ENCODE measurements around the gene TMEM89.
A peak's percentile ranks its signal among the peaks of the same experiment; 100 is the strongest.

TMEM89 gene

DNA sequence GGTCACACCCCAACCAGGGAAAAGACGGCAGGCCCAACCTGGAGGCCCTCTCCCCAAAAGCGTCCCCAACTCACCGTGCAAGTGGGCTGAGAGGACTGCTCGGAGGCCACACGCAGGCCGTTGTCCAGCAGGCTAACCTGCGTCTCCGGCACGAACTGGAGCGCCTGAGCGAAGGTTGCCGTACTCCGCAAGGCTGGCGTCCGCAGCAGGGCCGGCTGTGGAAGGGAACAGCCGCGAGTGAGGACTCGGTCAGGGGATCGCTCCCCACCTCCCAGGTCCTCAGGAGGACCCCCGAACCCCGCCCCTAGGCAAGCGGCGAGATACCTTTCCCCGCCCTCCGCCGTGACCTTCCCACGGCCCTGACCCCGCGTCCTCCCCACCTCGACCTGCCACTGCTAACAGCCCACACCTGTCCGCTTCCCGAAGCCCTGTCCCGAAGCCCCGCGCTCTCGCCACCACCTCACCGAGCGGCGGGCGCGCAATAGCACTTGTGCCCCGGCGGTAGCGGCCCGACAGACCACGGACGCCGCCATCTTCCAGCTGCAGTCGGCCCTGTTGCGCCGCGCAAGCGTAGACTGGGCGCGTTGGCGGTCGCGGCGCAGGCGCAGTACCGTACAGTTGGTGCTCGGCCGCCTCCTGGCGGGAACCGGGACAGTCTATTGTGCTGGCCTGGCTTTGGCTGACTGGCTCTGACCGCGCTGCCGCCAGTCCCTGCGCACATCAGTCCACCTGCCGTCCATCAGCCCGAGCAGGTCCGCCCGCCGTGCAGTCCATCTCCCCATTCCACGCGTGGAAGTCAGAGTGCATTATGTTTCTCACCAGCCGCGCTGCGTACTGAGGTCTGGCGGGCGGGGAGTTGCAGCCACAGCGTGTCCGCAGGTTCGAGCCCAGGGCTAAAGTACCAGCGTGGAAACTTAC is 12.2 kb downstream of the TMEM89 start, which contains the start of gene UQCRC1:
Gene UQCRC1, minus strand, starts transcription at position 559 of the 918 bp plus-strand sequence. Its CDS starts 26 bp downstream, at position 533.
- DNase-seq: peak; percentile 92

DNA sequence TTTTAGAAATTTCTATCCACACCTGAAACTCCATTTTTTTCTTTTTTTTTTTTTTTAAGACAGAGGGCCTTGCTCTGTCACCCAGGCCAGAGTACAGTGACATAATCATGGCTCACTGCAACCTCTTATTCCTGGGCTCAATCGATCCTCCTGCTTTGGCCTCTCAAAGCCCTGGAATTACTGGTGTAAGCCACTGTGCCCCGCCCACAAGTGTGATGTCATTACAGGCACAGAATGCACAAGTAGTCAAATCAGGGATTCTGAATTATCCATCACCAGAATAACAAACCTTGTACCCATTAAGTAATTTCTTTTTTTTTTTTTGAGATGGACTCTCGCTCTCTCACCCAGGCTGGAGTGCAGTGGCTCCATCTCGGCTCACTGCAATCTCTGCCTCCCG is 14.1 kb downstream of the TMEM89 start:
- no peak for DNase-seq

DNA sequence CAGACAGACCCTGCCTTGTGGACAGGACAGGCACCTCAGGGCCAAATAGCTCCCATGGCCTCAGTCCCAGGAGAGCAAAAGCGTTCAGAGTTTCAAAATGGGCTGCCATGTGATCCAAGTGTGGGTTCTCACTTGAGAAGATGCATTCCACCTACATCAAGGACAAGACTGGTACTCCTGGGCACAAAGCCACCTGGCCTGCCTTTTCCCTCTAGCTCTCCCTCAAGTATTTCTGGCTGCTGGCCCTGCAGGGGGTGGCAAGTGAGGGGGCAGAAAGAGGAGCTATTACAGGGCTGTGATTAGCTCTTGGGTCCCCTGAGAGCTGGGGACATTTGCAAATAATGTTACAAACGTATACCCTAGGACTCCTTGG is 20.0 kb downstream of the TMEM89 start:
- DNase-seq: no peak

DNA sequence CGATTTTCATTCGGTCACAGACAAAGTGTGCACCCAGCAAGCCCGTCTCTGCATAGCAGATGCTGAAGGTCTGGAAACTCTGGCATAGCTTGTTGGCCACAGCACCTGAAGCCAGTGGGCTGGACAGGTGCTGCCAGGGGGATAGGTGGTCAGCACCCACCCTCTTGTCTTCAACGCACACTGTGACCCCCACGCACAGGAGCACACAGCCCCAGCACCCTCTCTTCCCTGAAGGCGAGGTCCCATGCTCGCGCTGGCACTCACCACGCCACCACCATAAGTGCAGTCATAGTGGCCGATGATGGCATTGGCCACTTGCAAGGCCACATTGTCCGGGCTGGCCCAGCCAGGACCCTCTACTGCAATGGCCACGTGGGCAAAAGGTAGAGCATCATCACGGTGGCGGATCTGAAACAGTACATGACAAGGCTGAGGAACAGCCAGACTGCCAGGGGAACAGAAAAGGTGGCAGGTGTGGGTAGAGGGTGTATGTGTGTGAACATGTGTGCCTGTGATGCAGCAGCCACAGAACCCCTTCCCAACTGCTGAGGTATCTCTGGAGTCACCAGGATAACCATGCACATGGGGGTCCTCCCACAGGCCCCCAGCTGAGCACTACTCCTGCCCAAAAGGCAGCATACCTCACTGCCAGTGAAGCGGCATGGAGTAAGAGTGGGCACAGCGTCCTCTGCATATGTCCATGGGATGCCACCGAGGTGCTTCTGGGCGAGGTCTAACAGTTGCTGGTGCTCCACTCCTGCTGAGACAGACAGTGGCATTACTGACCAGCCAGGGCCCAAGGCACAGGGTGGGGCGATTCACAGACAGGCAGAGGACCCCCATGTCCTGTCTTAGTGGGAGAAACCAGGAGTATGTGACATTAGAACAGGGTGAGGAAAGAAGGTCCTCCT is 20.6 kb downstream of the TMEM89 start:
- no peak for DNase-seq

DNA sequence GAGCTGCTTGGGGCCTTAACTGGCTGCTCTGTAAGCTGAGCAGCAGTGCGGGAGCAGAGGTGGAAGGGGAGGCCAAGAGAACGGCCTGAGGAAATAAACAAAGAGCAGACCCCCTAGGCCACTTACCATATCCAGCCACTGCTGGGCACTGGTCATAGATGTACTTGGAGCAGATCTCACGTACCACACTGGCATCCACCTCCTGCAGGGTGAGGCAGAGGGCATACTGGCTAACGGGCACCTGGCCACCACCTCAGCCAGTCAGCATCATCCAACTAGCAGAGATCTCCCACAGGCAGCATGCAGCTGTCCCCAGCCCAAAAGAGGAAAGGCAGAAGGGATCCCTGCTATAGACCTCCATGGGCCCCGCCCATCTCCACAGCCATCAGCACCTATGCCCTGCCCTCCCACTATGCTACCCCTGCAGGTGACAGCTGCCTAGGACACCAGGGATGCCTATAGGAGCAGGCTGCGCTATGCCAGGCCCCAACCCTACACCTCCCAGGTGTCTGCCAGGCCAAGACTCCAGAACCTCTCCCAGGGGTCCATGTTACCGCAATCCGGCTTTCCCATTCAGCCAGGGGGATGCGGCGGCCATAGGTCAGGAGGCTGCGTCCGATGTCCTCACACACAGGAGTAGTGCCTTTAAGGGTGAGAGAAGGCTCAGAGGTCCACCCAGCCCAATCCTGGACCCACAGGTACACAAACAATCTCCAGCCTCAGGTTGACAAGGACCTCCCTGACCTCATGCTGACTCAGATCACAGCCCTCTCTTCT is 21.9 kb downstream of the TMEM89 start:
- DNase-seq: no peak

DNA sequence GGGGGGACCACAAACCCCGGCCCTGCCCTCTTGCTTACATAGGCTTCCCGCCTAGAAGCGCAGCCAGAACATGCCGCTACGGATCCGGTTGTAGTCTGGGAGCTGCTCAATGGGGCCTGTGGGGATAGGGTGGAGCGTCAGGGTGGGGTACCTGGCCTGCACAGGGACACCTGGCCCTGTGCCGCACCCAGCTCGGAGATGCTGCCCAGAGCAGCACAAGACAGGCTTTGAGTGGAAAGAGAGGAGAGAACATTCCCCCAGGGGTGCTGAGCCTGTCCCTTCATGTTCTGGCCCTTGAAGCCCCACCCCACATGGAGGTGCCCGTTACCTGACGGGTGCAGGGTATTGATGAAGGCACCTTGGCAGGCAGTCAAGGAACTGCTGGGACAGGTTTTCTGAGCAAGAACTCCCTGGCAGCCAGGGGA is 22.5 kb downstream of the TMEM89 start:
- no peak for DNase-seq

DNA sequence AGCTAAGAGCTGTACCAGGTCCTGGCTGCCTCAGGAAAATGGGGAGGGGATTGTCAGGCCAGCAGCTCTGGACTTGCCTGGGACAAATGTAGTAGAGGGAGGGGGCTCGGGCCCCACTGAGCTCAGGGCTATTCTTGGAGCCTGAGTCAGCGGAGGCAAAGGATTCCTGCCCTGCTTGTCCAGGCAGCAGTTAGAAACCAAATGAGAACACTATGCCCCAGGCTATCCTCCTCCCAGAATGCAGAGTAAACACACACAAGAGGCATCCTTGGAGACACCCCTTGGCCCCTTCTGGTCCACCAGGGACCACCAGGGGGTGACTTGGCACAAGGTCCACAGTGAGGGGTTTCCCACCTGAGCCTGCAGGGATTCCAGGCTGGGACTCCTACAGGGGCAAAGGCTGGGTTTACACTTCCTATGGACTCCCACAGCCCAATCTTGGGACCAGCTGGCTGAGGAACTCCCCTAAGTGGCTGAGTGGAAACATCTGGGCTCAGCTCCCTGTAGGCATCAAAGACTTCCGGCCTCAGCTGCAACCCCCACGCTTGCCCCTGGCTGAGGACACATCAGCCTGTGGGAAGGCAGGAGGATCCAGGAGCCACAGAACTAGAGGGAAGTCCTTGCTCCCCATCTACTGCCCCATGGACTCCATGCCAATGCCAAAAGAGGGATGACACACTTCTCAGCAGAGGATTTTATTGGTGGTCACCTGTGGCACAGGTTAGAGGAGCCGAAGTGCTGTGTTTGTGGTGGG is 23.1 kb downstream of the TMEM89 start:
- no peak for DNase-seq

DNA sequence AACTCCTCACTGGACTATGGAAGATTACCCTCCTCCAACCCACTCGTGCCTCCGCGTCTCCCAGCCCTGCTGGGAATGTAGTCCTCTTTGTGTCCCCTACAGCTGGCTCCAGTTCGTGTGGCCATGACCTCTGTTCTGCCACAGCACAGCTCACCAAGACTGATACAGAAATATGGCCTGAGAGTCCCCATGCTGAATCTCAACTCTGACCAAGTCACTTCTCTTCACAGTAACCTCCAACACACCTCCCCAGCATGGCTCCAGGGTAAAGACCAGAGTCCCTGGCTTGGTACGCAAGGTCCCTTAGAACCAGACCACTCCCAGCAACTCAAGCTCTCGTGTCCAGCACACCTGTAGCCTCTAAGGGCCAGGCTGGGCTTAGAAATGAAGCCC is 24.2 kb downstream of the TMEM89 start:
- no peak for DNase-seq

DNA sequence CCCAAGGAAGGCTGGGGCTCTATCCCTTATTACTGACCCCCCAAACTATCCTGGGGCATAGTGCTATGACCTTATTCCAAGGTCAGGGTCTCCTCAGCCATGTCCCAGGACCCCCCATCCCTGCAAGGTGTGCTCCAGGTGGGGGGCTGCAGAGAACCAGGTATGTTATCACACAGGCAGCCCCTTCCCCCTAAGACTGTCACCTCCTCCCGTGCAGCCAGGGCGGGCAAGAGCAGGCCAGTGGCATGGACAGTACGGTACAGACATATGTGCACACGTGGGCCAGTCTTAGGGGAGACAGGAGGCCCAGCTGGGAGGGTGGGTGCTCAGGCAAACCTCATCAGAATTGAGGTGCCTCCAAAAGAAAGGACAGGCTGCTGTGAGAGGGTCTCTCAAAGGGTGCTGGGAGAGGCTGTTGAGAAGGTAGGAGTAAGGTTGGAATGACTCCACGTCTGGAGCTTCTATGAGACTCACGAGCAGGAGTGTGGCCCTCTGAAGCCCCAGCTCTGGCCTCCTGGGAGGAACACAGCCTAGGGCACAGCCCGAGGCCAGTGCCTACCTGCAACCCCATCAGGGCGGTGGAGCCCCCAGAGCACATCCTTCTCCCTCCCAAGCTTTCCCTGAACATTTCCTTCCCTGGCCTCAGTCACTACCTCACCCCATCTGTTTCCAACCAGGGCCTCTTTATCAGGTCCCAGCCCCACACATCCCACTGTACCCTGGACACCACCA is 24.7 kb downstream of the TMEM89 start:
- no peak for DNase-seq

DNA sequence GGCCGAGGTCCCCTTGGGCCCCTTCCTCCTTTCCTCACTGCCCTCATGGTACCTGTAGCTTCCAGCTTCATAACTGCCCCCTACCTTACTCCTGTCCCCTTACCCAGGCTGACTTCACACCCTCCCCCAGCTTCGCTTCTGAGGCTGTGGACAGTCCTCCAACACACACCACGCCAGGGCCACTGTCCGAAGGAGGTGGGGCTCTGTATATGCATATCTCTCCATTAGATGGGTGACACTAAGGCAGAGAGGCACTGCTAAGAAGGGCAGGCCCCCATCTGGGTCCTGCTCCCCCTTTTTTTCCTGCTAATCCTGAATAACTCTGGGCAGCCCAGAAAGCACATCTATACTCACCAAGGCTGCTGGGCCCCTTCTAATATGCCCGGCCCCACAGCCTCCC is 25.4 kb downstream of the TMEM89 start:
- no peak for DNase-seq

DNA sequence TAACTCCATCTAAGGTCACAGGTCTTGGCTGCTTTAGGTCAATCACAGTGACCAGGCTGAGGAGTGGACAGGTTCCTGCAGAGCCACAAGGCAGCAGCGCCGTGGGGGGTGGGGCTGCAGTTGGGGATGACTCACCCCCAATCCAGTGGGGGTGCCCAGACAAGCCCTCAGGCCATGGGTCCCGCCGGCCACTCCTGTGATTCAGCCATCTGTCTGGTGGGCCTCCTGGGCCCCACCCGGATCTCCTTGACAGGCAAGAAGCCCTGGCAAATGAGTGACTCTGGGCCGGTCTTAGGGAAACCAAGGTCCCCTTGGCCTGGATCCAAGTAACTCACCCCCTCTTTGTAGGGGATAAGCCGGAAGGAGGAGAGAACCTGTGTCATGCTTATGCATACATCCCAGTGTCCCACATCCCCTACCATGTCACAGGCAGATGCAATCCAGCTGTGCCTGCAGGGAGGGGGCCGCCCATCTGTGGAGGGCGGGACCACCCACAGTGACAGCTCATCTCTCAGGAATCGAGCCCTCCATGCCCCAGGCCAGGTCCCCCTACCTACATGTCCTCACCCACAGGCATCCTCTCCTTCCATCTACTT is 25.9 kb downstream of the TMEM89 start:
- no peak for DNase-seq

DNA sequence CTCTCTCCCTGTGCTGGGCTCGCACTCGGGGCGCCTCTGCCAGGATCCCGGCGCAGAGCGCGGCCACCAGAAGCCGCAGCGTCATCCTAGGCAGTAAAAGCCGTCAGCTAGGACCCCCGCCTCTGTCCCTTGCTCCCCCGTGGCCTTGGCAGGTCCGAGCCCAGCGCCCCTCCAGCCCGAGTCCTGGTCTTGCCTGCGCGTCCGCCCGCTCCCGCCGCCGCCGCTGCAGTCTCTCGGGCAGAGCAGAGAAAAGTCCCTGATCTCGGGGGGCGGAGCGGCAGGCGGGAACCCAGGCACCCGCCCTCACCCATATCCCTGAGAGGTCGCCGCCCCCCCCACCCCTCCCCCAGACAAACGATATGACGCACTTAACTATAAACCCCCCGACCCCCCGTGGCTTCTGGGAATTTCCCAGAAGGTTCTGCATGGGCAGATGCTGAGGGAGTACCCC is 26.5 kb downstream of the TMEM89 start, which contains the start of gene COL7A1:
Gene COL7A1, minus strand, starts transcription at position 255 of the 451 bp plus-strand sequence. Its CDS starts 170 bp downstream, at position 85.
- no peak for DNase-seq

DNA sequence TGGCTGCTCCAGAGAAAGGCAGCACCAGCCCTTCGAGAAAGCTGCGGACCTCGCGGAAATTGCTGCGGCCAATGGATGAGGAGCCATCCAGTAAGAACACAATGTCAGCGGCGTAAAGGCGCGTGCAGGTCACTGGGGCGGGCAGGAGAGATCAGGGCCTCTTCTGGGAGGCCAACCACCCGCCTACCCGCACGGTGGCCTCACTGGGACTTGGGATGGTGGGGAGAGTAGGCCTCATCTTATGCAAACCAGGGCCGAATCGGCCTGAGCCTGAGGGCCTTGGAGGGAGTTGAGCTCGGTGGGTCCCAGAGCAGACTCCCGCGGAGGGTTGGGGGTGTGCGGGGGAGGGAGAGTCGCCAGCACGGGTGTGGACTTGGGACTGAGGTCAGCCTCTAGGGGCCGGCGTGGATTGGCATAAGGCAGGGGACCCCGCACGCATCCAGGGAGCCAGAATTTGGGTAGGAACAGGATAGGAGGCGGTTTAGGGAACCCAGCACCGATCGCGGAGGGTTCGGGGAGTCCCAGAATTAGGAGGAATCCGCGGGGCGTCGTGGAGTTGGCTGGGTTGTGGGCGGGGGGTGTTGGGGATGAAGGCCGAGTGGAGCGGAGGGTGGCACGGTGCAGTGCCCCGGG is 27.0 kb downstream of the TMEM89 start:
- no peak for DNase-seq

DNA sequence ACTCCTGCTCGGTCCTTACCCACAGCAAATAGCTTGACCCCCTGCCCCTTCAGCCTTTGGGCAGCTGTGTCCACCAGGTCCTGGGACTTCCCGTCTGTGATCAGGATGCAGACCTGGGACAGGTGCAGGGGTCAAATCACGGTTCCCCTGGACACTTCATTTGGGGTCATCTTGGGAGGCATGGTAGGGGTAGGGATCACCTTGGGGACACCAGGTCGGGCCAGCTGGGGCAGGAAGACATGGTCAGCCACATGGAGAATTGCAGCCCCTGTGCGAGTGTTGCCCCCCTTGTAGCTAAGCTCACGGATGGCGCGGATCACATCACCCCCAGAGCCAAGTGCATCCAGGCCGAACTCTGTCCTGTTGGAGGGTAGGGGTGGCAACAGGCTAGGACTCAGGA is 28.2 kb downstream of the TMEM89 start:
- no peak for DNase-seq

DNA sequence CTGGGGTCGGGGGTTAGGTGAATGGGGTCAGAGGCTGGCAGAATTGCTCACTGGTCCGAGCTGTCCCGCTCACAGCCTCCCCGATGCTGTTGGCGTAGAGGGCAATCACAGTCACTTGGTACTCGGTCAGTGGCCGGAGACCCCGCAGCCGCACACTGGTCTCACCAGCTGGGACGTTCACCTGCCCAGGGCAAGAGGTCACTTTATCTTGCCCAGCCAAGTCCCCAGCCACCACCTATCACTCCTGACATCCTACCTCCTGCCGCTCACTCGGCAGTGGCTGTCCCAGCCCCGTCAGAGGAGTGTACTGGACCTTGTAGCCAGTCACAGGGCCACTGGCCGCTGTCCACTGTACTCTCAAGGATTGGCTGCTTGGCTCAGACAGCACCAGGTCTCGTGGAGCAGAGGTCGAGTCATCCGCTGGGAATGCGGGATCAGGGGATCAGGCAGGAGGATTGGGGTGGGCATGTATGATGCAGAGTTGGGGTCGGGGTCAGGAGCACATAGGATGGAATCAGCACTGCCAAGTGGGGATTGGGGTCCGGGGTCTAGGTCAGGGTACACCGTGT is 29.0 kb downstream of the TMEM89 start:
- DNase-seq: no peak

DNA sequence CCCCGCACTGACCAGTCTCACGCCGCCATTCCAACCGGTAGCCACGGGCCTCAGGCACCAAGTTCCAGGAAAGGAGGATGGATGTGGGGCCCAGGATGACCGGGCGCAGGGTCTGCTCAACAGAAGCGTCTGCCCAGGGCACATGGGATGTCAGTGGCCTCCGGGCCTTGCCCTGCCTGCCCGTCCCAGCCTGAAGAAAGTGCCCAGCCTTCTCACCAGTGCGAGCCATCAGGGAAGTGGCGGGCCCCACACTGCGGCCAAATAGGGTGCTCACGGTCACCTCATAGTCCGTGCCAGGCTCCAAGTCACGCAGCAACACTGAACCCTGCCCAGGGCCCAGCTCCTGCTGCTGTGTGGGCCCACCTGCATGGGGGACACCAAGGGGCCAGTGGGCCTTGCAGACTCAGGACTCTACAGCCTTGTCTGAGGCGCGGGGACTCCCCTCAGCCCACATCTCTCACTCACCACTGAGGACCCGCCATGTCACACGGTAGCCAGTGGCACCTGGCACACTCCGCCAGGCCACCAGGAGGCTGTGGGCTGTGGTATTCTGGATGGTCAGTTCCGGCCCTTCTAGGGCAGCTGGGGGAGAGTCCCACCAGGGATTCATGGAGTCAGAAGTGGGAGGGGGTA is 29.6 kb downstream of the TMEM89 start:
- no peak for DNase-seq

DNA sequence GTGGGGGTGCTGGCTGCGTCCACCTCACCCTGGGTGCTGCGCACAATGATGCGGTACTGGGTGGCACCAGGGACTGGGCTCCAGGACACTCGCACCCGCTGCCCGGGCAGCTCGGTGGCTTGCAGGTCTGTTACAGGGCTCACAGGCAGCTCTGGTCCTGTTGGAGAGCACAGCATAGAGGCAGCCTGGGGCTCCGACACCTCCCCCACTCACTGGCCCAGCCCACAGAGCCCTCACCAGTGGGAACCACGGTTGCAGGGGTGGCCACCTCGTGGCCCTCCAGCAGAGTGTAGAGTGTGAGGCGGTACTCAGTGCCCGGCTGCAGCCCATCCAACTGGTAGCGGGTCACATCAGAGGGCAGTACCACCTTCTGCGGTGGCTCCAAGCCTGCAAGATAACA is 30.1 kb downstream of the TMEM89 start:
- DNase-seq: no peak

DNA sequence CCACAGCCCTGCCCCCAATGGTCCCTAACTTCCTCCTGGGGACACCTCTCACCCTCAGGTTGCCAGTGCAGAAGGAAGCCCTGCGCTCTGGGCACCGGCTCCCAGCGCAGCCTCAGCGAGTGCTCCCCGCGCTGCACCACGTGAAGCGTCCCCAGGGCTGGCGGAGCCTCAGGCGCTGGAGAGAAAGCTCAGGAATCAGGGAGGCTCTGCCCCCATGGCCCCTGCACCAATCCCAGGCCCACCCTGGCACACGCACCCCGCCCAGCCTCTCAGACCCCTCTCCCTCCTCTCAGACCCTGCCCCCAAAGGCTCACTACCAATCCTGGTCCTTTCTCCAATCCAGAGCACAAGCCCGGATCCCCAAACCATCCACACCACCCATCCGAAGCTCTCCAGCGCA is 33.3 kb downstream of the TMEM89 start:
- DNase-seq: no peak

DNA sequence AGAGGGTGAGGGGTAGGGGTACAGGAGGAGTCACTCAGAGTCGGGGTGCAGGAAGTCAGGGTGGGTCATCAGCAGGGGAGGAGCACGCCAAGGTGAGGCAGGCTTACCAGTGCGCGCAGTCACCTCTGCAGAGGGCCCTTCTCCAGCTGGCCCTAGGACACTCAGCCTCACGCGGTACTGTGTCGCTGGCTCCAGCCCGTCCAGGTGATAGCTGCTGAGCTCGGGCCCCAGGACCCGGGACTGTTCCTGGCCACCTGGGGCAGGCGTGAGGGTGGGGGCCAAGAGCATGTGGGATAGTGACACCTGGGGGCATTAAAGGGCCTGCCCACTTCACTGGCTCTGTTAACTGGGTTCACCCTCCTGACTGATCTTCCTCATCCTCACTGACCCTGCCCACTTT is 33.9 kb downstream of the TMEM89 start:
- no peak for DNase-seq

All from stimulated activated CD4-positive, alpha-beta T cell treated with anti-CD3 and anti-CD28 coated beads, Interleukin-4, amount 100 ng/mL, for 24 hours (primary cell).